Prostate gland (tissue), 2 donors: ENCODE results near the gene CYP46A1. TPM values are rescaled to one million over a fixed set of nuclear protein-coding genes. Genes with fewer than 3 reads are reported as not detected.

Source experiments
- DNase-seq: peaks from one replicate; pipeline ENCODE4 v3.0.0-alpha.2; 2019; ENCODE audit warnings: low spot score
- H3K27ac ChIP-seq, 2 donors: fragments of 200-600 bp; sonication (generic); 2 replicates each; pipeline ENCODE4 v1.5.1; 2017 to 2019
- H3K27me3 ChIP-seq: fragments of 200-600 bp; sonication (generic); replicated peaks from 2 replicates; pipeline ENCODE4 v1.5.1; 2019; ENCODE audit not compliant: insufficient read depth
- H3K36me3 ChIP-seq, 2 donors: fragments of 200-600 bp; sonication (generic); 1 replicate in 1 of 2; 2 replicates in 1 of 2; pipeline versions ENCODE4 v1.5.1 to v1.8.1; 2017 to 2019
- H3K4me1 ChIP-seq: fragments of 200-600 bp; sonication (generic); replicated peaks from 2 replicates; pipeline ENCODE4 v1.5.1; 2019
- H3K4me3 ChIP-seq, 2 donors: fragments of 200-600 bp; sonication (generic); 2 replicates each; pipeline ENCODE4 v1.5.1; 2017 to 2019
- H3K9me3 ChIP-seq: fragments of 200-600 bp; sonication (generic); 2 replicates; pipeline ENCODE4 v1.5.1; 2017
- POLR2A ChIP-seq: fragments of 450-650 bp; IDR thresholded peaks from one replicate; pipeline ENCODE4 v1.6.1; 2016; ENCODE audit warnings: antibody characterized with exemption, mild to moderate bottlenecking
- POLR2AphosphoS5 ChIP-seq: sonication (generic); formaldehyde crosslinking; IDR thresholded peaks from one replicate; pipeline ENCODE4 v1.6.1; 2017; ENCODE audit warnings: antibody characterized with exemption
- WGBS: methylation state at CpG from one replicate; pipeline ENCODE4 v1.1.5; 2018; 5-methylcytosine and 5-hydroxymethylcytosine counted together
- intact Hi-C: fragments of 100-400 bp; cut with DNase I; formaldehyde crosslinking; loops from one replicate; pipeline ENCODE4 v1.14.2; 2022
- total RNA-seq, 2 donors: library from RNA; depleted of rRNA; stranded (reverse); fragments of >200 nt; gene quantifications; one replicate each; pipeline ENCODE4 v1.1.0, GENCODE V29; 2016
- TF ChIP-seq, protein P1 (sequence below), 4 experiments: fragments of 200-600 bp in 2 of 4; fragments of 450-650 bp in 2 of 4; sonication (generic) in 2 of 4; IDR thresholded peaks; 1 replicate in 3 of 4; 2 replicates in 1 of 4; pipeline ENCODE4 v1.5.1; 2016 to 2019; ENCODE audit warnings: antibody characterized with exemption in 4 of 4, mild to moderate bottlenecking in 2 of 4, moderate library complexity in 2 of 4

CYP46A1 gene
- total RNA-seq, 2 donors from 2014 or later = 0.46 to 6.5 TPM

DNA sequence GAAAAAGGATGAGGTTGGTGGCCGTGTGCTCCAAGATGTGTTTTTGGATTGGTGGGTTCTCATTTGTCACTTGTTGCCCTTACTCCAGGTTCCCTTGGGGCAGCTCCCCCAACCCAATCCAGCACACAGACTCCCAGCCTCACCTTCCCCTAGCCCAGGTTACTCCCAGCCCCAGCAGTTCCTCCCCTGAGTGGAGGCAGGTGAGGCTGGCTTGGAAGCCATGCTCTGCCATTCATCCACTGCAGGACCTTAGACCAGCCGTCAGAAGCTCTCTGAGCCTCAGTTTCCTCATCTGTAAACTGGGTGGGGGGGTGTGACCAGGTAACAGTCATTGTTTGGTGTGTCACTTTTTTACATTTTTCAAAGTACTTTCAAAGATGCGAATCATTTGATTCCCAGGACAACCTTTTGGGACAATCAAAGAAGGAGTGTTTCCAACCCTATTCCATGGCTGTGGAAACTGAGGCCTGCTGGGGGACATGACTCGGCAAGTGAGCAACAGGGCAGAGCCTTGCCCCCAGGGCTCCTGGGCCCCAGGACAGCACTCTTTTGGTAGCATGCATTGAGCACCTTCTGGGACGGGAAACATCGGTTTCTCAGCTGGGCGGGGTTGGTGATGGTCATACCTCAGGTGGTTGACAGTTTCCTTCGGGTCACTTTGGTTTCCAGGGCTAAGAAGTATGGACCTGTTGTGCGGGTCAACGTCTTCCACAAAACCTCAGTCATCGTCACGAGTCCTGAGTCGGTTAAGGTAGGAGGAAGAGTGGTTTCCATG, 7.2 kb downstream of the CYP46A1 start:
- TF ChIP-seq POLR2A (no peak), POLR2AphosphoS5 (no peak)
- TF ChIP-seq, protein P1, sequence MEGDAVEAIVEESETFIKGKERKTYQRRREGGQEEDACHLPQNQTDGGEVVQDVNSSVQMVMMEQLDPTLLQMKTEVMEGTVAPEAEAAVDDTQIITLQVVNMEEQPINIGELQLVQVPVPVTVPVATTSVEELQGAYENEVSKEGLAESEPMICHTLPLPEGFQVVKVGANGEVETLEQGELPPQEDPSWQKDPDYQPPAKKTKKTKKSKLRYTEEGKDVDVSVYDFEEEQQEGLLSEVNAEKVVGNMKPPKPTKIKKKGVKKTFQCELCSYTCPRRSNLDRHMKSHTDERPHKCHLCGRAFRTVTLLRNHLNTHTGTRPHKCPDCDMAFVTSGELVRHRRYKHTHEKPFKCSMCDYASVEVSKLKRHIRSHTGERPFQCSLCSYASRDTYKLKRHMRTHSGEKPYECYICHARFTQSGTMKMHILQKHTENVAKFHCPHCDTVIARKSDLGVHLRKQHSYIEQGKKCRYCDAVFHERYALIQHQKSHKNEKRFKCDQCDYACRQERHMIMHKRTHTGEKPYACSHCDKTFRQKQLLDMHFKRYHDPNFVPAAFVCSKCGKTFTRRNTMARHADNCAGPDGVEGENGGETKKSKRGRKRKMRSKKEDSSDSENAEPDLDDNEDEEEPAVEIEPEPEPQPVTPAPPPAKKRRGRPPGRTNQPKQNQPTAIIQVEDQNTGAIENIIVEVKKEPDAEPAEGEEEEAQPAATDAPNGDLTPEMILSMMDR (IDR thresholded peaks at IDR 0.05) = no peak
- no peaks in the 10 kb centered on the region for H3K4me1 ChIP-seq
- no peak for DNase-seq
- WGBS = 92% methylated on average over 13 of the region's 13 CpGs
- H3K27me3 ChIP-seq = no peaks in the 10 kb centered on the region
- H3K27ac ChIP-seq = no peak overlapping the region
- H3K4me3 ChIP-seq = no peak overlapping the region
- H3K9me3 ChIP-seq = no peaks in the 10 kb centered on the region
- intact Hi-C loops = no loop called here
- H3K36me3 ChIP-seq = no peaks in the 10 kb centered on the region

DNA sequence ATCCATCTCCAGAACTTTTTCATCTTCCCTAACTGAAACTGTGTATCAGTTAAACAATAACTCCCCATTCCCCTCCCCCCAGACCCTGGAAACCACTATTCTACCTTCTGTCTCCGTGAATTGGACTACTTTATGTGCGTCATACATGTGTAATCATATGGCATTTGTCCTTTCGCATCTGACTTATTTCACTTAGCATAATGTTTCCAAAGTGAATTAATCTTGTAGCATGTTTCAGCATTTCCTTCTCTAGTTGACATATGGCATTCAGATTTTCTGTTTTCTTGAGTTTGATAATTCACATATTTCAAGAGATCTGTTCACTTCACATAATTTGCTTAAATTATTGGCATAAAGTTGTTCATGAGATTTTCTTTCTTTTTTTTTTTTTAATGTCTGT, 9.8 kb downstream of the CYP46A1 start:
- 75% methylated on average over 3 of the region's 3 CpGs for WGBS
- no peak for DNase-seq
- no peak for TF ChIP-seq POLR2A
- Histone ChIP-seq H3K36me3 (no peaks in the 10 kb centered on the region), H3K27ac (no peak overlapping the region), H3K9me3 (no peaks in the 10 kb centered on the region), H3K4me1 (no peaks in the 10 kb centered on the region), H3K4me3 (no peak overlapping the region), H3K27me3 (no peaks in the 10 kb centered on the region)
- intact Hi-C loops = no loop called here

DNA sequence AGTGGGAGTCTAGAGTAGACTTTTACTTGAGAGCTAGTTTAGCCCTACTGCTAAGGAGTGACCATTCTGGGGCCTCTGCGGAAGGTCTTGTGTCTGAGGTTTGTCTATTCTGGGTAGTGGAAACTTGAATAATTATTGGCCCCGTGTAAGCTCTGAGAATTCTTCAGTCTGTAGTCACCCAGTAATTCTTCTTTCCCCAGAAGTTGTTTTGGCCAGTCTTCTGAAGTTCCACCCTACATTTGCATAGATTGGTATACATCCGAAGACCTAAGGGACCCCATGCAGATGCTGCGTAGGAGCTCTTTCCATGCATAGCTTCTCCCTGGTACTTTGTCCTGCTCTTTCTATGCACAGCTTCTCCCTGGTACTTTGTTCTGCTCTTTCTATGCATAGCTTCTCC, 12.8 kb downstream of the CYP46A1 start:
- no peaks in the 10 kb centered on the region for H3K36me3 ChIP-seq
- intact Hi-C loops = no loop called here
- DNase-seq = no peak
- WGBS = 94% methylated on average over 4 of the region's 4 CpGs
- H3K9me3 ChIP-seq = no peaks in the 10 kb centered on the region
- no peak overlapping the region for H3K27ac ChIP-seq
- TF ChIP-seq, protein P1 (IDR thresholded peaks at IDR 0.05) = no peak
- TF ChIP-seq POLR2A (no peak), POLR2AphosphoS5 (no peak)
- H3K4me1 ChIP-seq = no peaks in the 10 kb centered on the region
- H3K27me3 ChIP-seq = no peaks in the 10 kb centered on the region
- no peak overlapping the region for H3K4me3 ChIP-seq

DNA sequence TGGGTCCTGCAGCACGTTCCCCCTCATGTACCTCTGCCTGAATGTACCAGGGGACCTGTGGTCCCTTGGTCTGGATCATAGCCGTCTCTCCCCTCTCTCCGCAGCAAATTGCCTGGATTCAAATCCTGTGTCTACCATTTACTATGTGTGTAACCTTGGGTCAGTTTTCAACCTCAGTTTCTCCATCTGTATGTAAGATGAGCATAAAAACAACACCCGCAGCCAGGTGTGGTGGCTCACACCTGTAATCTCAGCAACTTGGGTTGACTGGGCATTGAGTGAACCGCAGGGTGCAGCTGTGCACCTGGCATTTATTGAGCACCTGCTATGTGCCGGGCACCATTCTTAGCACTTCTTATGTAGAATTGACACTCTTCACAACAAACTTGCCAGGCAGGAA, 14.1 kb downstream of the CYP46A1 start:
- 87% methylated on average over 6 of the region's 6 CpGs for WGBS
- H3K27me3 ChIP-seq = no peaks in the 10 kb centered on the region
- no peak overlapping the region for H3K27ac ChIP-seq
- no peak overlapping the region for H3K4me3 ChIP-seq
- intact Hi-C loops = no loop called here
- H3K9me3 ChIP-seq = no peaks in the 10 kb centered on the region
- TF ChIP-seq POLR2AphosphoS5 (no peak), POLR2A (no peak)
- TF ChIP-seq, protein P1 (IDR thresholded peaks at IDR 0.05) = no peak
- no peak for DNase-seq
- H3K4me1 ChIP-seq = no peaks in the 10 kb centered on the region
- no peaks in the 10 kb centered on the region for H3K36me3 ChIP-seq

DNA sequence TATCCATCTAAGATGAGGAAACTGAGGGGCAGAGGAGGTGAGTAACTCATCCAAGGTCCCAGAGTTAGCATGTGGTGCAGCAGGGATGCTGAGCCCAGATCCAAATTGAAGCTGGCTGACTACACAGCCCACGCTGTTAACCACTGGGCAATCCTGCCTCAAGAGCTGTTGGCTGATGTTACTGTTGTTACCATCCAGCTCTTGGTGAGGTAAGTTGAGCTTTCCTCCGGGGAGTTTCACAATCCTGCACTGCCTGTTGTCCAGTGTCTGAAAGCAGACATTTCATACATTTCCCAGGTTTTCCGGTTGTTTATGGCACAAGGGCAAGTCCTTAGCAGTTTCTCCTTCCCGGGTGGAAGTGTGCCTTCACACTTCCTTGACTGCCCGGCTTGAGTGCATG, 14.5 kb downstream of the CYP46A1 start:
- Histone ChIP-seq H3K27ac (no peak overlapping the region), H3K9me3 (no peaks in the 10 kb centered on the region), H3K27me3 (no peaks in the 10 kb centered on the region), H3K4me1 (no peaks in the 10 kb centered on the region), H3K36me3 (no peaks in the 10 kb centered on the region), H3K4me3 (no peak overlapping the region)
- intact Hi-C loops = no loop called here
- WGBS = 78% methylated on average over 5 of the region's 5 CpGs
- DNase-seq = no peak
- TF ChIP-seq POLR2AphosphoS5 (no peak), POLR2A (no peak)
- TF ChIP-seq, protein P1 (IDR thresholded peaks at IDR 0.05) = no peak
